SH-SY5Y (cell line): ENCODE measurements around the gene ZNF180.

Source experiments
- GATA2 ChIP-seq: IDR thresholded peaks from 2 replicates; pipeline ENCODE4 v1.6.1; 2011; ENCODE audit warnings: mild to moderate bottlenecking, low read depth, low read length
- GATA3 ChIP-seq: IDR thresholded peaks from 2 replicates; pipeline ENCODE4 v1.6.1; 2011; ENCODE audit warnings: low read depth, mild to moderate bottlenecking, low read length, moderate library complexity

DNA sequence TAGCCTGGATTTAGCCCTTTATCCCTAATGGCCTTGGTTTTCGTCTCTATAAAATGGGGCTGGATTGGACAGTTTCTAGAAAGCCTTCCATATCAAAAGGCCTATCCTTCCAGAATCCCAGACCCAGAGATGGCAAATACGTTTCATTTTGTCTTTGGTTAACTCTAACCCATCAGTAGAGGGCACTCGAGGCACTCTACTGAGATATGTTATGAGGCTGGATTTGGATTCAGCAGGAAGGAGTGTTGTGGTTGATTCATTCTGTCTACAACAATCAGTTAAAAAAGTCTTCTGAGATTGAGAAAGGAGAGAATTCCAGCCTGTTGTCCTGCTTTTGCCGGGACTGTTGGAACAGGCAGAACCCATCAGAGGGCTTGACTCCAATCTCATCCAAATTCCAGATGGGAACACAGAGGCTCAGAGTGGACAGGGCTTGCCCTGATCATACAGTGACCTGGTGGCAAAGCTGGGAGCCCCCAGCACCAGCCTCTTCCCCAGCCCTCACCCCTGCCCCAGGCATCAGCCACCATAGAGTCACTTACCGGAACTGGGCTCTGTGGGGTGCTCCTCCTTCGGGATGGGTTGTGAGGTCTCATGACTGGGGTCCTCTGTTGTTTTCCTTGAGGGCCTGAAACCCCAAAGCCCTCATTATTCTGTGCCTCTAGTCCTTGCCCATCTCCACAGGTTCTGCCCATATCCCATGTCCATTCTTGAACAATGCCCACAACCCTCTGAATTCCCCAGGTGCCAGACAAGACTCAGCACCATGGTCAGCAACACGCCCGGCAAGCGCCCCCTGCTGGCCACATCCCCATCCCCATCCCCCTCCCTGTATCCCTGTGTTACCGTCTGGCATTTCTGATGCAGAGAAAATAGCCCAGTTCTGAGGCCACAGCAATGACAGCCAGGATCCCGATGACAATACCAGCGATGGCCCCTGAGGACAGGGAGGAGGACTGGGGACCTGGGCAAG, 12.3 kb upstream of the ZNF180 start:
- no peak for TF ChIP-seq GATA2
- TF ChIP-seq GATA3, result no peak
